GM23248 (cell line): Measurements from ENCODE around the gene ATL1.

Experiments used
- EZH2 ChIP-seq: fragments of 200-600 bp; sonication (generic); IDR thresholded peaks from 2 replicates; pipeline ENCODE4 v1.6.1; 2018; ENCODE audit warnings: antibody characterized with exemption, mild to moderate bottlenecking; ENCODE audit not compliant: insufficient read depth, poor library complexity, severe bottlenecking
- EZH2phosphoT487 ChIP-seq: fragments of 200-600 bp; sonication (generic); IDR thresholded peaks from 2 replicates; pipeline ENCODE4 v1.6.1; 2018; ENCODE audit warnings: antibody characterized with exemption, moderate library complexity, mild to moderate bottlenecking, low read depth; ENCODE audit not compliant: insufficient read depth

DNA sequence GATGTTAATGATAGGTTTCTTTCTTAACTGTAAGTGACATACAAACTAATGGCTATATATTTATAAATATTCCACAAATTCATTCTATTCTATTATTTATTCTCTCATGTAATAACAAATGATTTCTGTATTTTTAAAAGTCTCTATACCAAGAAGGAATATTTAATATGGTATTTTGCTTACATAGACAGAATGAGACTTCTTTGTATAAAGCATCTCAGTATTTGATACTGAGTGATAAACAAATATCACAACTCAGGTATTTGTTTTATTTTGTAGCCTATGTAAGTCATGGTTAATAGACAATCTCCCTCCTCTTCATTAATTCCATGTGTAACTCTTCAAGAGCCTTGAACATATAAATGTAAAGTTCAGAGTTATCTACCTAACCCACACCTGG lies 18.0 kb downstream of the ATL1 start:
- no peak for TF ChIP-seq EZH2
- TF ChIP-seq EZH2phosphoT487, result no peak
